HG03521 (cell line): Measurements from ENCODE around the gene CD2BP2.

Experiments used
- ATAC-seq: cut with Tn5 transposase; IDR thresholded peaks from one replicate; pipeline ENCODE4 v1.9.1; 2021; ENCODE audit warnings: mild to moderate bottlenecking, moderate library complexity; ENCODE audit not compliant: unreplicated experiment

The CD2BP2 gene

GRCh38 chr16:30365200-30365599 lies 10.1 kb upstream of the CD2BP2 start:
- no peak for ATAC-seq

- no peak for ATAC-seq
Observed at GRCh38 chr16:30361180-30361579, 6.1 kb upstream of the CD2BP2 start.

- no peak for ATAC-seq
Observed at GRCh38 chr16:30359871-30360170, 4.7 kb upstream of the CD2BP2 start.

- ATAC-seq: no peak
Observed at GRCh38 chr16:30358990-30359870, 4.1 kb upstream of the CD2BP2 start.

- no peak for ATAC-seq
Observed at GRCh38 chr16:30358577-30358936, 3.4 kb upstream of the CD2BP2 start.

- ATAC-seq: no peak
Observed at GRCh38 chr16:30357715-30358576, 2.8 kb upstream of the CD2BP2 start.

GRCh38 chr16:30357085-30357714 lies 2.1 kb upstream of the CD2BP2 start:
- ATAC-seq: no peak

- ATAC-seq: no peak
Observed at GRCh38 chr16:30356401-30357084, 1.4 kb upstream of the CD2BP2 start.

GRCh38 chr16:30355954-30356308 lies 823 bp upstream of the CD2BP2 start:
- no peak for ATAC-seq

- no peak for ATAC-seq
Observed at GRCh38 chr16:30354423-30355143, 525 bp downstream of the CD2BP2 start.

GRCh38 chr16:30353438-30354129 lies 1.5 kb downstream of the CD2BP2 start:
- ATAC-seq: no peak

- no peak for ATAC-seq
Observed at GRCh38 chr16:30352488-30353401, 2.4 kb downstream of the CD2BP2 start.

GRCh38 chr16:30351586-30352419 lies 3.3 kb downstream of the CD2BP2 start:
- ATAC-seq: no peak

GRCh38 chr16:30351001-30351441 lies 4.1 kb downstream of the CD2BP2 start:
- ATAC-seq: no peak

- peak; percentile 37 for ATAC-seq
Observed at GRCh38 chr16:30350134-30350871, 4.8 kb downstream of the CD2BP2 start.

GRCh38 chr16:30349675-30350074 lies 5.4 kb downstream of the CD2BP2 start:
- ATAC-seq: no peak

- no peak for ATAC-seq
Observed at GRCh38 chr16:30348929-30349328, 6.2 kb downstream of the CD2BP2 start.
